Measurements from ENCODE around the gene FNTB.

The FNTB gene

DNA sequence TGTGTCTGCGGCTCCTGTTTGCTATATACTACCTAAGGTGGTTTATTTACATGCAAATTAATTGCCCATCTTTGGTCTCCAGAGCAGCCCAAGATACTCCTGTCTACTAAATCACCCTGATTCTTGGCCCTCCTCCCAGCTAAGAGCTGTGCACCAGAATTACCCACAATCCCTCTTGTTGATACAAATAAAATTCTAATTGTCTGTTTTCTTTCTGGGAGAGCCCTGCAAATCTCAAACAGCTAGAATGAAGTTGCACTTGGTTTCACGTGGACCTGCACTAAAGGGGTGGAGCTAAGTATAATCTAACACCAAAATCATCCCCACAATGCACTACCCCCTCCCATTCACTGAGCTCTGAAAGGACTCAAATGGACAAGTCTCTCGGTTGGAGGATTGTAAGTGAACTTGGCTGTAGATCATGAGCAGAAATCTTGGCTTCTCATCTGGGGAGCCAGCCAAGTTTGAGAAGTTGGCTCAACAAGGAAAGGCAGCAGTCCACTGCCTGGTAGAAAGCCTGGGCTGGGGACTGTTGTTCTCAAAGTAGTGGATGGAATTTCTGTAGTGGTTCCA, 109.0 kb downstream of the FNTB start:
- DNase-seq = no peak

- DNase-seq = no peak
These were observed 109.8 kb downstream of the FNTB start for GRCh38 chr14:65096323-65097089.

DNA sequence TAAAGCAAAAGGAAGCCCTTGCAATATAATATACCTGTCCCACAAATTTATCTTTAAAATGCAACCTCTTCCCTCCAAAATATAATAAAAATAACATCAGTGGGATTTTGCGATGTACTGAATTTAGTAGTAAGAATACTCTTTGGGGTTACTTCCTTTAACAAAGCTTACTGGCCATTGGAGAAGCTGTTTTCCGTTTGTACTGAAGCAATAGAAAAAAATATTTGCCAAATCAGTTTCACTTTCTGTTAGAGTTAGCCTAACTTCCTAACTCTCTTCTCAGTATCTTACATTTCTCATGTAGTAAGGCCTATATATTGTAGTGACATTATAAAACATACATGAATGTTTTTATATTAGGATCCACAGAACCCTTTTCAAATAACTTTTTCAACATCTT, 111.9 kb downstream of the FNTB start:
- DNase-seq = no peak

- no peak for DNase-seq
These were observed 114.3 kb downstream of the FNTB start for GRCh38 chr14:65100922-65101541.

DNA sequence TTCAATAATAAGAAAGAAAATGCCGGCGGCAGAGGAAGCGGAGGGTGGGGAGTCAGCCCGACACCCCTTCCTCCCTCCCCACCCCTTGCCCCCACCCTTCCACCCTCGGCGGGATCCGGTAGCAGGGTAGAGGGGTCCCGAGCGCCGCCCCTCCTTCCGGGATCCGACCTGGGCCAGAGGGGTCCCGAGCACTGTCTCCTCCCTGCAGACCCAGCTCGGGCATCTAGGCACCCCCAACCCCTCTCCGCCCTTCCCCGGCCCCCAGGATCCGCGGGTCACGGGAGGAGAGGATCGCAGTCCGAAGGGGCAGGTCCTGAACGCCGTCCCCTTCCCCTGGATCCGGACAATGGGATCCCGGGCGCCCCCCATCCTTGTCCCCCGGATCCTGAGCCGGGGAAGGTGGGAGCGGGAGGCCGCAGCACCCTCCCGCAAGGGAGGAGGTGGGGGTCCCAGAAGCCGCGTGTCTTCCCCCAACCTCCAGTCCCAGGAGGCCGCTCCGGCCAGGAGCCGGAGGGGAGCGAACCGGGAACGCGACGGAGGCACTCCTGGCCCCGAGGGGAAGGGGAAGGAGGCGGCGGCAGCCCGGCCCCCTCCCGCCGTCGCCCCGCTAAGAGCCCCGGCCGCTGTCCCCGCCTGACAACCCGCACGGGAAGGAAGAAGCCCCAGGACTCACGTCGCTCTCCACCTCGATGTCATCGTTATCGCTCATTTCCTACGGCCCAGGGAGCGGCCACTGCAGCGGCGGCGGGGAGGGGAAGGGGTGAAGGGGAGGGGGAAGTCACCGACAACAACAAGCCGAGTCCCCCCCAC, 115.1 kb downstream of the FNTB start:
- peak; percentile 37 for DNase-seq

- DNase-seq = peak; percentile 99
These were observed 115.9 kb downstream of the FNTB start, which contains the start of gene MAX for GRCh38 chr14:65102441-65103149. TSS of gene MAX (minus strand) at chr14:65102517. CDS start at chr14:65102339, 178 bp downstream.

- peak; percentile 83 for DNase-seq
These were observed 116.6 kb downstream of the FNTB start for GRCh38 chr14:65103150-65103760.

DNA sequence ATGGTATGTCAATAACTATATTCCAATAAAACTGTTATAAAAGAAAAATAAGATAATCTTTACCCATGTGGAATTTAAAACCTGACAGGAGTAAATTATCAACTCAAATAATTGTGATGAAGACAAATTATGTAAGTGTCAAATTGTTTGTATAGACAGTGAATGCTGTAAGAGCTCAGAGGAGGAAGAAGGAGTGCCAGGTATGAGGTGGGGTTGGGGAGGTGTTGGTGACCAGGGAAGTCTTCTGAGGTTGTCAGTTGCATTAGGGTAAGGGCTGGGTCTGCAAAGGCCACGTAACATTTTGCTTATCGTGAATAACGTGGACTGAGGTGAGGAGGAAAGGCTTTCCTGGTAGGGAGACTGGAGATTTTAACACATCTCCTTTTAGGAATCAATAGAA, 118.1 kb downstream of the FNTB start:
- no peak for DNase-seq

DNA sequence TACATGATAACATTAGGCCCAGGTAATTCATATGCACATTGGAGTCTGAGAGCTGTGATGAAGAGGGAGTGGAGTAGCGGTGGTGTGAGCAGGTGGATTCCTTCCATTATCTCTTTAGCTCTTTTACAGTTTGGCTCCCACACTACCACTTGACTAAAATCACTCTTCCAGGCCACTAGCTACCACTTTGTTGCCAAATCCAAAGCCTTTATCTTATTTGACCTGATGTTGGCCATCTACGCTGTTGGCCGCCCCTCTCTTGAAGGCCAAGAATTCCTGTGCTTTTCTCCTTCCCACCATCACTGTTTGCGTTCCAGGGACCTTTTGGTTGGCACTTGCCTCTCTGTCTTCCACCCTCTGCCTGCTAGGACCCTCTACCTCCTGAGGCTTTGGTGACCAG, 119.6 kb downstream of the FNTB start:
- DNase-seq = no peak

GRCh38 chr14:65106736-65107135, 120.0 kb downstream of the FNTB start:
- no peak for DNase-seq

DNA sequence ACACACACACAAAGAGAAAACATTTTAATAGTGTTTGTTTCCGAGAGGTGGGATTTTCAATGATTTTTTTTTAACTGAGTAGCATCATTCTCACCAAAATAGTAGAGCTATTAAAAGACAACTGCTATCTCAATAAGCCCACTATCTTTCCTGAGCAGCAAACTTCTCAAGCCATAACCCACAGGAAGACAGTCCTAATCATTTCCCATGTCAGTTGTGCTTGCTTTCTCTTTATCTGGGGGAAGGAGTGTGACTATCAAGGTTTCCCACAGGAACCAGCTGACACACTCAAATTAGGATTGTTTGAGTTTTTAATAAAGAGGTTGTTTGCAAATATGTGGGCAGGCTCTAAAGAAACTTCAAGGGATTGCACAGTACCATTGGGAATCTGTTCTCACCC, 120.5 kb downstream of the FNTB start:
- no peak for DNase-seq

DNA sequence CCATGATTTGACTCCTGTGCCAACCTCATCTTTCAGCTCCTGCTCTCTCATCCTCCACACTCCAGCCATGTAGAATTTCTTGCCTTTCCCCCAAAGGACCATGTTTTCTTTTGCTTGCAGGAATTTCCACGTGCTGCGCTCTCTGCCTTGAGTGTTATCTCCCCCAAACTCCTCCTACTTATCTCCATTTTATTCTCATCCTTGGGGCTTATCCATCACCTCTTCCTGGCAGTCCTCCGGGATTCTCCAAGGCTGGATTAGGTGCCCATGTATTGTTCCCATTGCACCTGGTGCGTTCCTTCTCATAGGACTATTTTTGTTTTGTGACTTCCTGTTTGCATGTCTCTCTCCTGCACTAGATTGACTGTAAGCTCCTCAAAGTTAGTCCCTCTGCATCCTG, 122.7 kb downstream of the FNTB start:
- DNase-seq = no peak

- no peak for DNase-seq
These were observed 123.8 kb downstream of the FNTB start for GRCh38 chr14:65110525-65110924.
